GM23248 (cell line): ENCODE results near the gene CAMKK1.

Source experiments
- EZH2 ChIP-seq: fragments of 200-600 bp; sonication (generic); IDR thresholded peaks from 2 replicates; pipeline ENCODE4 v1.6.1; 2018; ENCODE audit warnings: antibody characterized with exemption, mild to moderate bottlenecking; ENCODE audit not compliant: insufficient read depth, poor library complexity, severe bottlenecking
- EZH2phosphoT487 ChIP-seq: fragments of 200-600 bp; sonication (generic); IDR thresholded peaks from 2 replicates; pipeline ENCODE4 v1.6.1; 2018; ENCODE audit warnings: antibody characterized with exemption, moderate library complexity, mild to moderate bottlenecking, low read depth; ENCODE audit not compliant: insufficient read depth

DNA sequence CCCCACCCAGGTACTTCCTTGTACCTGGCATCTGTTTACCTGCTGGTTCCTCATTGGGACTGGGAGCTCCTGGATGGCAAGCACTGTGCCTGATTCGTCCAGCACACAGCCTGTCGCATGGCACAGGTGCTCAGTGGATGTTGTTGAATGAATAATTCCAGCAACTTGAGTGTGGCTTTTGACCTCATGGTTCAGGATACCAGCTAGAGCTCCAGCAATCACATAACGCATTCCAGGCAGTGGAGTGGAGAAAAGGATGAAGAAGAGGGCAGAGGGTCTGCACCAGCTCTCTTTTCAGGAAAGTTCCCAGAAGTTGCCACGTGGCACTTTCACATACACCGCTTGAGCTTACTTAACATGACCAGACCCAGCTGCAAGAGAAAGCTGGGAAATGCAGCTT, 1.3 kb upstream of the CAMKK1 start:
- TF ChIP-seq EZH2phosphoT487, result no peak
- TF ChIP-seq EZH2, result no peak
